H1 (cell line): ENCODE measurements around the gene RBM25. TPM values are rescaled to one million over a fixed set of nuclear protein-coding genes. Genes with fewer than 3 reads are reported as not detected.
A peak's percentile ranks its signal among the peaks of the same experiment; 100 is the strongest.

ENCODE experiments used
- CTCF ChIA-PET: fragments of 300-600 bp; sonication (Branson Sonifier 250); formaldehyde crosslinking; loops from one replicate; lab custom pipeline; 2021; ENCODE audit not compliant: partially characterized antibody; lab: Charles Lee
- POLR2A ChIA-PET: fragments of 300-600 bp; sonication (Branson Sonifier 250); formaldehyde crosslinking; loops from one replicate; lab custom pipeline; 2021; ENCODE audit warnings: inconsistent platforms; ENCODE audit not compliant: partially characterized antibody; lab: Charles Lee
- DNase-seq, 2 experiments: peaks; one replicate each; pipeline versions ENCODE4 v3.0.0 to v3.0.0-alpha.2; 2010 to 2022; ENCODE audit warnings: low spot score in 2 of 2, low read depth in 1 of 2, mixed read lengths in 1 of 2
- FAIRE-seq: peaks from 2 replicates; lab custom pipeline; 2011; peaks lifted over from hg19 to GRCh38; lab: Jason Lieb, UNC
- H2AFZ ChIP-seq: 2 replicates; pipeline ENCODE4 v1.8.1; 2012; ENCODE audit warnings: low read length, inconsistent platforms
- H2AK5ac ChIP-seq: 2 replicates; pipeline ENCODE4 v1.6.1; 2013; ENCODE audit warnings: low read depth, low read length
- H2BK120ac ChIP-seq: replicated peaks from 2 replicates; pipeline ENCODE3; 2013; ENCODE audit warnings: low read depth, low read length, inconsistent platforms
- H2BK12ac ChIP-seq: 2 replicates; pipeline ENCODE4 v1.6.1; 2013; ENCODE audit warnings: low read depth, low read length
- H2BK15ac ChIP-seq: 2 replicates; pipeline ENCODE4 v1.6.1; 2013; ENCODE audit warnings: low read length
- H2BK20ac ChIP-seq: 2 replicates; pipeline ENCODE4 v1.6.1; 2013; ENCODE audit warnings: low read length
- H2BK5ac ChIP-seq: 2 replicates; pipeline ENCODE4 v1.6.1; 2013; ENCODE audit warnings: low read depth, low read length
- H3K14ac ChIP-seq: 2 replicates; pipeline ENCODE4 v1.6.1; 2013; ENCODE audit warnings: inconsistent platforms; ENCODE audit not compliant: insufficient read length
- H3K18ac ChIP-seq: 2 replicates; pipeline ENCODE4 v1.6.1; 2013; ENCODE audit warnings: low read length; ENCODE audit errors: extremely low read depth
- H3K23ac ChIP-seq: 2 replicates; pipeline ENCODE4 v1.6.1; 2013; ENCODE audit warnings: inconsistent platforms; ENCODE audit not compliant: insufficient read length
- H3K23me2 ChIP-seq: 2 replicates; pipeline ENCODE4 v1.6.1; 2013; ENCODE audit warnings: low read depth, low read length
- H3K27ac ChIP-seq: 2 replicates; pipeline ENCODE4 v1.6.1; 2011; ENCODE audit warnings: low read depth, low read length, inconsistent platforms
- H3K27me3 ChIP-seq, 4 experiments: replicated peaks in 1 of 4; 1 replicate in 1 of 4; 2 replicates in 3 of 4; pipeline versions ENCODE4 v1.6.1 to v1.8.1; 2011 to 2013; ENCODE audit warnings: low read length in 3 of 4, mild to moderate bottlenecking in 3 of 4, inconsistent platforms in 2 of 4, mixed read lengths in 2 of 4, moderate library complexity in 1 of 4; ENCODE audit not compliant: control insufficient read depth in 3 of 4, insufficient read depth in 3 of 4; ENCODE audit errors: extremely low read depth in 1 of 4
- H3K36me3 ChIP-seq, 4 experiments: 2 replicates each; pipeline versions ENCODE4 v1.6.1 to v1.8.1; 2011 to 2013; ENCODE audit warnings: mild to moderate bottlenecking in 4 of 4, low read length in 3 of 4, moderate library complexity in 2 of 4, control low read depth in 1 of 4, inconsistent platforms in 1 of 4; ENCODE audit not compliant: insufficient read depth in 4 of 4, control insufficient read depth in 2 of 4
- H3K4ac ChIP-seq: replicated peaks from 2 replicates; pipeline ENCODE3; 2013; ENCODE audit warnings: low read length, low read depth, mixed read lengths, inconsistent platforms; ENCODE audit not compliant: insufficient read length
- H3K4me1 ChIP-seq, 4 experiments: replicated peaks in 1 of 4; 1 replicate in 1 of 4; 2 replicates in 3 of 4; pipeline versions ENCODE4 v1.6.1 to v1.8.1; 2011 to 2013; ENCODE audit warnings: low read length in 3 of 4, inconsistent platforms in 2 of 4, mixed read lengths in 1 of 4; ENCODE audit not compliant: insufficient read depth in 4 of 4, control insufficient read depth in 3 of 4
- H3K4me2 ChIP-seq, 2 experiments: 2 replicates each; pipeline versions ENCODE4 v1.6.1 to v1.8.1; 2011 to 2013; ENCODE audit warnings: low read depth in 2 of 2, low read length in 2 of 2, control low read depth in 1 of 2, inconsistent platforms in 1 of 2, mild to moderate bottlenecking in 1 of 2; ENCODE audit not compliant: insufficient read depth in 1 of 2
- H3K4me3 ChIP-seq, 4 experiments: fragments of 200-600, 300-600 bp in 1 of 4; sonication (generic), shearing (Covaris generic), sonication (Bioruptor Twin) in 1 of 4; 2 replicates each; pipeline versions ENCODE4 v1.5.1 to v1.8.1; 2011 to 2016; ENCODE audit warnings: low read length in 4 of 4, low read depth in 3 of 4, control low read depth in 2 of 4, inconsistent platforms in 2 of 4, mild to moderate bottlenecking in 2 of 4, mixed read lengths in 1 of 4, moderate library complexity in 1 of 4; ENCODE audit not compliant: insufficient read depth in 2 of 4; ENCODE audit errors: extremely low read depth in 1 of 4
- H3K56ac ChIP-seq: replicated peaks from 2 replicates; pipeline ENCODE3; 2013; ENCODE audit warnings: low read depth, mild to moderate bottlenecking, mixed read lengths, low read length, inconsistent platforms; ENCODE audit not compliant: insufficient read length
- H3K79me1 ChIP-seq: 2 replicates; pipeline ENCODE4 v1.6.1; 2013; ENCODE audit warnings: low read depth, low read length, control low read depth
- H3K79me2 ChIP-seq, 2 experiments: 2 replicates each; pipeline versions ENCODE4 v1.6.1 to v1.8.1; 2012 to 2013; ENCODE audit warnings: low read length in 2 of 2, mild to moderate bottlenecking in 2 of 2, inconsistent platforms in 1 of 2; ENCODE audit not compliant: insufficient read depth in 2 of 2, control insufficient read depth in 1 of 2
- H3K9ac ChIP-seq, 4 experiments: replicated peaks in 1 of 4; 1 replicate in 1 of 4; 2 replicates in 3 of 4; pipeline versions ENCODE4 v1.6.1 to v1.8.1; 2011 to 2013; ENCODE audit warnings: low read depth in 3 of 4, low read length in 3 of 4, control low read depth in 2 of 4, mild to moderate bottlenecking in 2 of 4, moderate library complexity in 2 of 4, inconsistent platforms in 1 of 4; ENCODE audit errors: extremely low read depth in 1 of 4
- H3K9me3 ChIP-seq, 2 experiments: 2 replicates each; pipeline versions ENCODE4 v1.6.1 to v1.8.1; 2012 to 2013; ENCODE audit warnings: mild to moderate bottlenecking in 2 of 2, moderate library complexity in 2 of 2, control low read depth in 1 of 2, inconsistent platforms in 1 of 2, low read depth in 1 of 2, low read length in 1 of 2, mixed read lengths in 1 of 2; ENCODE audit not compliant: insufficient read depth in 2 of 2
- H4K20me1 ChIP-seq, 2 experiments: replicated peaks in 1 of 2; 2 replicates each; pipeline versions ENCODE3 to v1.8.1; 2011 to 2013; ENCODE audit warnings: inconsistent platforms in 2 of 2, low read length in 2 of 2, mild to moderate bottlenecking in 1 of 2; ENCODE audit not compliant: insufficient read depth in 2 of 2, control insufficient read depth in 1 of 2
- H4K5ac ChIP-seq: 2 replicates; pipeline ENCODE4 v1.6.1; 2013; ENCODE audit warnings: low read length, low read depth, mixed read lengths, inconsistent platforms; ENCODE audit not compliant: insufficient read length
- H4K8ac ChIP-seq: 2 replicates; pipeline ENCODE4 v1.8.0; 2013; ENCODE audit warnings: mild to moderate bottlenecking, moderate library complexity, low read length, inconsistent platforms; ENCODE audit not compliant: insufficient read depth; ENCODE audit errors: extremely low read depth
- H4K91ac ChIP-seq: replicated peaks from 2 replicates; pipeline ENCODE3; 2013; ENCODE audit warnings: low read length, mixed read lengths, inconsistent platforms; ENCODE audit not compliant: insufficient read length
- CBX8 ChIP-seq: fragments of 300-800, 300-1000 bp; sonication (generic); IDR thresholded peaks from 2 replicates; pipeline ENCODE4 v1.7.1; 2016; ENCODE audit warnings: low read depth, low read length, borderline replicate concordance
- GABPA ChIP-seq: IDR thresholded peaks from 2 replicates; pipeline ENCODE4 v1.6.1; 2011; ENCODE audit warnings: mild to moderate bottlenecking, low read length, moderate library complexity, borderline replicate concordance; ENCODE audit not compliant: insufficient read depth
- PHF8 ChIP-seq: fragments of 200-600 bp; sonication (generic); conservative IDR thresholded peaks from 2 replicates; pipeline ENCODE4 v1.7.1; 2012; ENCODE audit warnings: low read depth, mild to moderate bottlenecking, inconsistent platforms, low read length, moderate library complexity
- POLR2AphosphoS5 ChIP-seq: IDR thresholded peaks from 2 replicates; pipeline ENCODE4 v1.6.1; 2011; ENCODE audit warnings: low read depth, low read length
- RXRA ChIP-seq: IDR thresholded peaks from 2 replicates; pipeline ENCODE4 v1.6.1; 2011; ENCODE audit warnings: low read depth, mild to moderate bottlenecking, low read length, moderate library complexity; ENCODE audit not compliant: insufficient read depth
- TEAD4 ChIP-seq: IDR thresholded peaks from 2 replicates; pipeline ENCODE4 v1.6.1; 2012; ENCODE audit warnings: low read depth, low read length, inconsistent platforms, mixed read lengths
- WGBS, 2 experiments: shearing (Covaris generic) in 1 of 2; methylation state at CpG; one replicate each; pipeline versions ENCODE4 v1.1.6 to v1.1.7; 2013 to 2015; ENCODE audit warnings: low lambda C conversion rate in 2 of 2, mixed read lengths in 2 of 2, inconsistent platforms in 1 of 2, low coverage in 1 of 2, missing lambda C conversion rate in 1 of 2; ENCODE audit not compliant: insufficient replicate concordance in 2 of 2, insufficient coverage in 1 of 2, insufficient read length in 1 of 2; ENCODE audit errors: extremely low coverage in 1 of 2, missing lambda C conversion rate in 1 of 2; 5-methylcytosine and 5-hydroxymethylcytosine counted together
- polyA plus RNA-seq, 7 experiments: library from polyadenylated mRNA; depleted of rRNA in 3 of 7; stranded (reverse) in 5 of 7; unstranded in 2 of 7; fragments of >200 nt in 5 of 7; fragments of 200-250 nt in 2 of 7; gene quantifications; 1 replicate in 5 of 7; 2 replicates in 1 of 7; 4 replicates in 1 of 7; pipeline versions ENCODE4 v1.2.1 to v1.2.3, GENCODE V29; 2011 to 2013; ENCODE audit warnings: missing spikeins in 2 of 7, mixed read lengths in 2 of 7
- total RNA-seq: library from RNA; stranded (reverse); fragmentation: NEBNext Ultra II Directional; extraction: Animal tissue kit (Norgen Biotek cat#: 25700); gene quantifications from 2 replicates; pipeline ENCODE4 v1.2.1, GENCODE V29; 2021

The RBM25 gene
- total and polyA plus RNA-seq, 2 of the 8 experiments (the other 6 are each of a cell fraction or from before 2014, with no cell fraction given) = 25.6 to 134 TPM

- Histone ChIP-seq H4K8ac (no peak overlapping the region), H2BK120ac (no peak overlapping the region), H3K27me3 (no peaks in the 10 kb centered on the region), H2AFZ (no peak overlapping the region), H3K4me2 (peak overlapping the region in 1 of 2 experiments; percentile 25; a peak in 2 of 4 replicates), H4K20me1 (peaks cover 6 to 9% of the 10 kb centered on the region in 2 experiments), H3K18ac (no peak overlapping the region), H3K56ac (no peak overlapping the region), H3K23me2 (no peaks in the 10 kb centered on the region), H3K36me3 (peaks cover 5 to 34% (median 17%) of the 10 kb centered on the region in 4 experiments; a peak in 4 of 8 replicates), H3K9ac (no peak overlapping the region), H4K91ac (no peak overlapping the region), H3K23ac (no peak overlapping the region), H3K4ac (no peak overlapping the region), H2BK12ac (no peak overlapping the region), H3K9me3 (no peaks in the 10 kb centered on the region), H3K14ac (no peak overlapping the region), H2AK5ac (no peak overlapping the region), H2BK5ac (no peak overlapping the region), H3K4me3 (no peak overlapping the region), H4K5ac (no peak overlapping the region), H3K79me1 (no peaks in the 10 kb centered on the region; the same call in none of the 2 replicates), H2BK15ac (no peak overlapping the region), H3K79me2 (no peaks in the 10 kb centered on the region), H2BK20ac (no peak overlapping the region), H3K27ac (no peak overlapping the region), H3K4me1 (peaks cover 3 to 18% (median 10%) of the 10 kb centered on the region in 4 experiments)
- POLR2A ChIA-PET = interaction anchor here (0.7 to 8.7 kb wide), 12 partner anchors 11 to 75 kb away, joined by 3 to 57 read pairs (median 4); partner anchors contain the start of genes PSEN1 and RBM25
- CTCF ChIA-PET = no interaction called here
- no peak for FAIRE-seq
- DNase-seq = no peak
- TF ChIP-seq RXRA (no peak), PHF8 (no peak), CBX8 (no peak), GABPA (no peak), POLR2AphosphoS5 (peak; percentile 23; the same call in 1 of the 2 replicates), TEAD4 (0 out of 2 replicates have a peak, but pooled peaks have one; percentile 47)
- WGBS, 2 experiments = 78% methylated on average over 6 of the region's 6 CpGs; no CpG with 5 or more reads in 1 of the 2 experiments
Observed at GRCh38 chr14:73124180-73124894, 66.0 kb downstream of the RBM25 start.
